GM18511 (cell line): Measurements from ENCODE around the gene CALML3.
"Not testable (repeated sequence)": the region's sequence is repeated elsewhere in the genome, so short reads cannot be mapped to it uniquely, and the experiment has no call there.

Experiments used
- ATAC-seq: cut with Tn5 transposase; IDR thresholded peaks from one replicate; pipeline ENCODE4 v1.9.1; 2021; ENCODE audit warnings: mild to moderate bottlenecking, moderate library complexity; ENCODE audit not compliant: unreplicated experiment

The CALML3 gene

DNA sequence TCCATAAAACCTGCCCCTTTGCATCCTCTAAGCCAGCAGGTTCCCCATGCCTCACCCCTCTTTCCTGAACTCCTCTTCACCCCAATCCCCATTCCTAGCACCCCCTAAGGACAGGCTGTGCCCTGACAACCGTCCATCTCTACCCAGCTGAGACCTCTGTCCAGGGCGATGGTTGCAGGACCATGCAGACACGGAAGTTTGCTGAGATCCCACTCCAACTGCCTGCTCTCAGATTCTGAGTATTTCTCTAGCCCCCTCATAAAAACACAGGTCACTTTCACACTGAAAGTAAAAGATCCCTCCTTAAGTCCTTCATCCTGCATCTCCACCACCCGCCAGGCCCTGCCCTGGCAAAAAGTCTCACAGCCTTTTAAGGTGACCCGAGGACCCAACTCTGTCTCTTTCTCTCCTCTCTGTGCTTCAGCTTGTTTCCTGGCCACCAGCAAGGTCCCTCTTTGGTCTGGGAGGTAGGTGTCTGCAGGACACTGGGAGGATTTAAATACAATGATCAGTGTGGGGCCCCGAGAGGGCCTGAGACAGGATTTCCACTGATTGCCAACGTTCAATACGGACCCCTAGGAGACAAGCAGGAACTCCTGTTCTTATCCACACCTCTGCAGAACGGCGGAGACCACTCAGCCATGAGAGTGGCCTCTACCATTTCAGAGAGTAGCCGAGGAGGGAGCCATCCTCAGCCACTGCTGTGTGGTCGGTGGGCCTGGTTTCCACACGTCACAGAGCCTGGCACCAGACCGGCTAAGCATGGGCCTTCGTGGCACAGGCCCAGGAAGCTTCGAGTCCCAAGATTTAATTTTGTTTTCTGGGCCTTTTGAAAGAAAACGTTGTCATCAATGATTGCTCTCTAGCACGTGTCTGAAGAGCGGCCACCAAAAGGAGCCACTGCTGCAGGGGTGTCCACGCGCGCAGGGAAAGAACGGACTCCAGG lies 27.9 kb downstream of the CALML3 start:
- ATAC-seq, result no peak

GRCh38 chr10:5553400-5554170 lies 28.8 kb downstream of the CALML3 start:
- ATAC-seq, result no peak

- ATAC-seq, result no peak
Observed at GRCh38 chr10:5555021-5555510, 30.3 kb downstream of the CALML3 start.

- ATAC-seq, result no peak
Observed at GRCh38 chr10:5555881-5556280, 31.1 kb downstream of the CALML3 start.

- no peak for ATAC-seq
Observed at GRCh38 chr10:5556576-5556975, 31.8 kb downstream of the CALML3 start.

DNA sequence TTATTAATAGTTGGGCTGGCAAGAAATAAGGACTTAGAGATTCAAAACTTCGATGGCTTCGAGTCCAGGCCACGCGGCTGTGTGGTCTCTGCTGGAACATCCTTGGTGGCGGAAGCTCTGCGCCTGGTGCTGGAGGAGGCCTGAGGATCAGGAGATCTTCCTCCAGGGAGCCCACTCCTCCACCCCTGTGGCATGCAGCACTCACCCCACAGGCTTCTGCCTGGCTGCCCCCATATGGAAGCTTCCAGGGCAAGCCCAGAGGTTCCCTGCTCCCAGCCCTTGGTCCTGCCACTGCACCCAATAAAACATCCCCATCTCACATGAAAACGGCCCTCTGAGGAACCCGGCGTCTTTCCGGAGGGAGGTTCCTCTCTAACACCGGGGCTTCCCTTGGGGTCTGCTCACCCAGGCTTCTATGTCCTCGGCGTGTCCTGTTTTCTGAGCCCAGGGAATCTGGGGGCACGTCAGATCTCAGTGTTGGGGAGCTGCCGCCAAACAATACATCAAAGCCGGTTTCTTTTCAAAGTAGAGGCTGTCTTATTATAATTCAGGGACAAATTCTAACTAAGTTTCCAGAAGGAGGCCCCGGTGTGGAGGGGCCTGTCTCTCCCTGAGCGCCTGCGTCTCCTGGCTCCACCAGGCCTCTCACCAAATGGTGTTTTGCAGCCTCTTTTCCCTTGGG lies 32.4 kb downstream of the CALML3 start:
- ATAC-seq, result no peak

DNA sequence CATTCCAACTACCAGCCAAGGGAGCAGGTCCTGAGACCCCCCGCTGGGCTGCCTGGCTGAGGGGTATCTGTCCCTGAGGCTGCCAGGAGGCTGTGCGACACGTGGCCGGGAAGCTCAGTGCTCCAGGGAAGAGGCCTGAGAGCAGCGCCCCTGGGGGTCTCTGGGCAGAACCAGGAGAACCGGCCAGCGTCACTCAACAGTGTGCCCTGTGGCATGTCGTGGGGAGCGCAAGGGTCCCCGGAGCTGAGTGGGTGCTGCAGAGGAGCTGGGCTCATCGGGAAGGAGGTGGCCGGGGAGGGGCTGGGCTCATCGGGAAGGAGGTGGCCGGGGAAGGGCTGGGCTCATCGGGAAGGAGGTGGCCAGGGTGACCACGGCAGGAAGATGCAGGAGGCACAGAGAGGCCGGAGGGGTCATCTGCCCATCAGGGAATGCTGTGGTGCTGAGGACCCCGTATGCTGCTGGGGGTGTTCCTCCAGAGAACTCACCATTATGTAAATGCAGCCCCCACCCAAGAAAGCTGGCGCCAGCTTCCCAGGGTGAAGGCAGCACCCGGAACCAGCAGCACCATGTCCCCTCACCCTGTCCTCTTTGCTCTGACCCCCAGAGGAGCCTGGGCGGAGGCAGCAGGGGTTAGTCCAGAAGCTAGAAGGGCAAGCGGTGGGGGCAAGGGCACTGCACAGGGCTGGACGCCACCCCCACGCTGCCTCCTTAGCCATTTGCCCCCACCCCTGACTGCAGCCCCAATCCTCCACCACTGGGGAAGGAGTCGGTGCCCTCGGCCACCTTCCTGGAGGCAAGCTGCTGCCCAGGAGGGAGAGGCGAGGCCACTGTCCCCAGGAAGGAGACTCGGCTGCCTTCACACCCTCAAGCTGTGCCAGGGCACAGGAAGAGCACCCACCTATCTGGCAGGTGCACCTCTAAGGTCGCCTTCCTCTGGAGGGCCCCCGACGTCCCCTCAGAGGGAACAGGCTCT lies 33.3 kb downstream of the CALML3 start:
- no peak for ATAC-seq

DNA sequence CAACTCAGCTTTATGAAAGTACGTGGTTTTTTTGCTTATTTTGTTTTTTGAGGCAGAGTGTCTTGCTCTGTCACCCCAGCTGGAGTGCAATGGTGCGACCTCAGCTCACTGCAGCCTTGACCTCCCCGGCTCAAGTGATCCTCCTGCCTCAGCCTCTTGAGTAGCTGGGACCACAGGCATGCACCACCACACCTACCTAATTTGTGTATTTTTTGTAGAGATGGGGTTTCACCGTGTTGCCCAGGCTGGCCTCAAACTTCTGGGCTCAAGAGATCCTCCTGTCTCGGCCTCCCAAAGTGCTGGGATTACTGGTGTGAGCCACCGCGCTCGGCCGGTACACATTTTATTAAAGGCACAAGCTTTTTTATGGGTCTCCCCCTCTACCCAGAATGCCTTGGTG lies 34.3 kb downstream of the CALML3 start:
- not testable (repeated sequence) for ATAC-seq

DNA sequence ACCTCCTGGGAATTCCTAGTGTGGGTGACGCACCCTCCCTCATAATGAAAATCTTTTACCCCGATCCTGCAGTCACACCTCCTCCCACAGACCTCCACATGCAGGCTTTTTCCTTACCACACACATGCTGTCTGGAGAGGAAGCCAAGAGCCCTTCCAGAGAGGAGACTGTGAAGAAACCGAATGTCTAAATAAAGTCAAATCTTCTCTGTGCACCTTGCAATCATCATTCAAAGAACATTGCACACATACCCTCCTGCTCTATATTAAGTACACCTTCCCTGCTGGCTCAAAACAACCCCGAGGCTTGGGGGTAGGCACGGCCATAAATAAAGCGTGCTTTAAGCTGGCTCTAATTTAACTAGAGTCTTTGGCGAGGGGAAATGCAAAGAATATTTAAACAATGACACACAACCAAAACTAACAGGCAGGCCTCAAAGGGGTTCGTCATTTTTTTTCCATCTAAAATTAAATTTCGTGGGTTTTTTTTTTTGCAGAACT lies 34.9 kb downstream of the CALML3 start:
- no peak for ATAC-seq

DNA sequence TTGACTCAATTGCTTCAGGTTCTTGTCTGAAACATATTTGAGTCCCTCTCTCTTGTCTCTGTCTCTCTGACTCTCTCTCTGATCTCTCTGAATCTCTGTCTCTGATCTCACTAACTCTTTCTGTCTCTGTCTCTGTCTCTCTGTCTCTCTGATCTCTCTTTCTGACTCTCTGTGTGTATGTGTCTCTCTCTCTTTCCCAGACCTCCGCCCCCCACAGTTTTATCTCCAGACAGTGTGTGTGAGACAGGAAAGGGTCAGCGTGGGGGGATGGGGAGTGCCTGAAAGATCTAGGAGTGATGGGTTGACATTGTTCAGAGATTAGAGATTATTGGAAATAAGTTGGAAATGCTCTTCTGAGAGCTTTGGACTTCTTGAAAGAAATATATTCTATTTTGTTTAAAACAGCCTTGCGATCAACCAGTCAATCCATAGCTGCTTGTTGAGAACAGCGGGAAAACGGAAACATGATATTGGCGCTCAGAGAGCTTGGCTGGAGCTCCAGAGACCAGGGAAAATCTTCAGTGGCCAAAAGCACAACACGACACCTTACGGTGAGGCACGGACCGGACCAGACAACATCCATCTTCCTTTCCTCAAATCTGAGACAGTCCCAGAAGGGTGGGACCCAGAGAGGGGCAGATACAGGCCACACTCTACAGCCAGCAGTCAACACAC lies 35.5 kb downstream of the CALML3 start:
- no peak for ATAC-seq

DNA sequence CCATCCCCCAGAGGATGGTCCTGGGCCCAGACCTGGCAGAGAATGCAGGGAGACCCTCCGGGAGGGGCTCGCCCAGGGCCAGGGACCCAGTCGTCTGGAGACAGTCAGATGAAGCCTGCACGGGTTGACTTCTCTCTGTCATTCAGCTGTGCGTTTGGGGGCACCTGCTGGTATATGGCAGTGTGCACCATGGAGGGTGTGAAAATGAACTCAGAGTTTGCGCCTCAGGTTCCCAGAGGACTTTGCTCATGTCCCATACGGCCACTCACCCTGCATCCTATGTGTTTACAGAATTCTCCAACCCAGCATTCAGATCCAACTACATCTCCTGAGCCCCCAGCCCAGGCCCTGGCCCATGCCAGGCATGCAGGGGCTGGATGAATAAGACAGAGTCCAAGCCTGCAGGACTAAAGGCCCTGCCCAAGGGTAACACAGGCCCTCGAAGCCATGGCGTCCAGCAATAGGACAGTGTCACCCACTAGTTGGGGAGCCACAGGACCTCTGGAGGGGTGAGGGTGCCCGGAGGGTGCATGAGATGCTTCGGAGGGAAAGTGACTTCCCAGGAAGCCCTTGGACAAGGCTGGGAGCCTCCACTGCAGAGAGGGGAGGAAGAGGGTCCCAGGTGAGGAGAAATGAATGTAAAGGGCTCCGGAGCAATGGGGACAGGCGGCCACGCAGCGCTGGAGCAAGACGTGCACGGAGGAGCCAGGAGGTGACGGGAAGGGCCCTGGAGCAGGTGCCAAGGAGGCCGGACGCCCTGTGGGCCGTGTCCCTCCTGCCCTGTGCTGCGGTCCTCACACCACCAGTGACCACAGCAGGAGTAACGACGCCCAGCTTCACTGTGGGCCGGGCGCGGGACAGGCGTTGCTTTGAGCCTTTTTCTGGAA lies 36.3 kb downstream of the CALML3 start:
- no peak for ATAC-seq

- ATAC-seq, result no peak
Observed at GRCh38 chr10:5561704-5562645, 37.2 kb downstream of the CALML3 start.

DNA sequence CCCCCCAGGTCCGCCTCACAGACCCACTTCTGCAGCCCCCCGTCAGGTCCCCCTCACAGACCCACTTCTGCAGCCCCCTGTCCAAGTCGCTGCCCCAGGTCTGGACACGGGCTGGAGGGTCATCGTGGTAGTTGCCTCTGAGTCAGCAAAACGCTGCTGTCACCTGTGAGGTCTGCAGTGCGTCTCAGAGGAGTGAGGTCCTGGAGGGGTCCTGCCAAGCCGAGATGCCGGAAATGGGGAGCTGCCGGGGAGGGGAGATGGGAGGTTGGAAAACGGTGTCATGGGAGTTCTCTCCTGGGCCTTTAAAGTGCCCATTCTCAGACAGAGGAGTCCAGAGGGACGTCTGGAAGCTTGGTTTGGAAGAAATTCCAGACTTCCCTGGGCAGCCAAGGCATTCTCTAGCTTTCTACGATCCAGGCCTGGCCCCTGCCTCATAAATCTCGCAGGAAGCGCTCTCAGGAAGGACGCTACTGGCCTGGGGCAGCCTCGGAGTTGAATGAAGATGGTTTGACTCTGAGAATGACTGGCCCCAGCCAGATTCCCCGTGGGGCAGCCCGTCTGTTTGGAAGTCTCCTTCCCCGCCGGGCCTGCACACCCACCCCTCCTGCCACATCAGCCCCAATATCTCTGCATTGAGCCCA lies 38.7 kb downstream of the CALML3 start:
- no peak for ATAC-seq

DNA sequence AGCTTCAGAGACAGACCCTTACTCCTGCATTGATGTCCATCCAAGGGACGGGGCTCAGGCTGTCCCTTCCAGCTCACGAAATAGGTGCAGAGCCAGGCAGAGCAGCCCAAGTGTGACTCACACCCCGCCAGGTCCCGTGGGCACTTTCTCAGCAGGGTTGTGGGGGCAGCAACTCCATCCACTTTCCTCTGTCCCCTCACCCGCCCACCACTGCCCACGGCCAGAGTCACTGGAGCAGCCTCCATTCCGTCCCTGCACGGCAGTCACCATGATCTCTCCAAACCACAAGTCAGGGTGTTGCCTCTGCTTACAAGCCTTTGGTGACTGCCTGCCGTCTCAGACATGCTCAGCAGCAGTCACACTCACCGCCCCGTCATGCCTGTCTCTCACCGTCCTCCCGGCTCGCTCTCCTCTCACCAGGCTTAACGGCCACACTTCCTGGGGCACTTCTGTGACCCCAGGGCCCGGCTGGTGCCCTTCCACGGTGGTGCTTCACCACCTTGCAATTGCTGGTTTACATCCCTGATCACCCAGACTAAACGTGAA lies 39.3 kb downstream of the CALML3 start:
- no peak for ATAC-seq

GRCh38 chr10:5564537-5565204 lies 39.9 kb downstream of the CALML3 start:
- no peak for ATAC-seq

- no peak for ATAC-seq
Observed at GRCh38 chr10:5565205-5565545, 40.4 kb downstream of the CALML3 start.
